ENCODE measurements around the gene TANC2.

Gene TANC2

GRCh38 chr17:62965174-62965685, 805 bp upstream of the TANC2 start:
- DNase-seq, result no peak

GRCh38 chr17:62966426-62967204, 580 bp downstream of the TANC2 start:
- DNase-seq, result peak; percentile 44 to 70

GRCh38 chr17:62967205-62967529, 1.1 kb downstream of the TANC2 start:
- DNase-seq, result peak in 1 of 2 experiments; percentile 44

- DNase-seq, result peak; percentile 99 to 100
Measured at GRCh38 chr17:62968445-62968923, 2.4 kb downstream of the TANC2 start.

- DNase-seq, result no peak
Measured at GRCh38 chr17:62970610-62971009, 4.6 kb downstream of the TANC2 start.

- DNase-seq, result no peak
Measured at GRCh38 chr17:62971853-62972252, 5.8 kb downstream of the TANC2 start.

GRCh38 chr17:62974788-62975187, 8.8 kb downstream of the TANC2 start:
- no peak for DNase-seq

GRCh38 chr17:62975206-62975605, 9.2 kb downstream of the TANC2 start:
- no peak for DNase-seq

- peak in 1 of 2 experiments; percentile 20 for DNase-seq
Measured at GRCh38 chr17:62976643-62977231, 10.7 kb downstream of the TANC2 start.

- DNase-seq, result no peak
Measured at GRCh38 chr17:62980842-62981241, 14.8 kb downstream of the TANC2 start.

- no peak for DNase-seq
Measured at GRCh38 chr17:62981933-62982332, 15.9 kb downstream of the TANC2 start.

- DNase-seq, result no peak
Measured at GRCh38 chr17:62984801-62985200, 18.8 kb downstream of the TANC2 start.

- no peak for DNase-seq
Measured at GRCh38 chr17:62986549-62986948, 20.5 kb downstream of the TANC2 start.

- no peak for DNase-seq
Measured at GRCh38 chr17:62987136-62987535, 21.1 kb downstream of the TANC2 start.

GRCh38 chr17:62989501-62989900, 23.5 kb downstream of the TANC2 start:
- DNase-seq, result no peak

GRCh38 chr17:62994931-62995330, 28.9 kb downstream of the TANC2 start:
- no peak for DNase-seq

GRCh38 chr17:62995377-62995885, 29.4 kb downstream of the TANC2 start:
- peak; percentile 95 for DNase-seq

- DNase-seq, result peak; percentile 61 to 69
Measured at GRCh38 chr17:62996221-62996620, 30.2 kb downstream of the TANC2 start.

GRCh38 chr17:62998166-62998565, 32.1 kb downstream of the TANC2 start:
- DNase-seq, result no peak

GRCh38 chr17:62998665-62999393, 32.8 kb downstream of the TANC2 start:
- no peak for DNase-seq

GRCh38 chr17:62999736-63000135, 33.7 kb downstream of the TANC2 start:
- no peak for DNase-seq

- DNase-seq, result no peak
Measured at GRCh38 chr17:63001689-63002394, 35.8 kb downstream of the TANC2 start.

- no peak for DNase-seq
Measured at GRCh38 chr17:63002625-63003024, 36.6 kb downstream of the TANC2 start.
